Epithelial cell of prostate (primary cell): Measurements from ENCODE around the gene FAM170B.

ENCODE experiments used
- DNase-seq: peaks from one replicate; pipeline ENCODE4 v3.0.0-alpha.2; 2011; ENCODE audit warnings: low read depth, low spot score
- H3K27ac ChIP-seq: fragments of 450-650 bp; 2 replicates; pipeline ENCODE4 v1.5.1; 2017; ENCODE audit warnings: mild to moderate bottlenecking

The FAM170B gene

GRCh38 chr10:49131507-49132361 is 2.1 kb downstream of the FAM170B start:
- H3K27ac ChIP-seq: no peak overlapping the region
- DNase-seq: no peak

- H3K27ac ChIP-seq: no peak overlapping the region
- DNase-seq: no peak
These were observed 4.4 kb downstream of the FAM170B start for GRCh38 chr10:49129376-49129775.

- H3K27ac ChIP-seq: no peak overlapping the region
These were observed 5.0 kb downstream of the FAM170B start for GRCh38 chr10:49128854-49129253.

GRCh38 chr10:49123981-49124950 is 9.6 kb downstream of the FAM170B start:
- H3K27ac ChIP-seq: no peak overlapping the region
- DNase-seq: no peak

More at GRCh38 chr10:49128854-49129253, 5.0 kb downstream of the FAM170B start:
- DNase-seq: no peak

GRCh38 chr10:49120911-49121310 is 12.9 kb downstream of the FAM170B start:
- no peak for DNase-seq
- H3K27ac ChIP-seq: no peak overlapping the region

- DNase-seq: peak; percentile 6
- no peak overlapping the region for H3K27ac ChIP-seq
These were observed 14.1 kb downstream of the FAM170B start for GRCh38 chr10:49119746-49120145.

GRCh38 chr10:49118430-49119074 is 15.3 kb downstream of the FAM170B start:
- no peak for DNase-seq
- no peak overlapping the region for H3K27ac ChIP-seq

- H3K27ac ChIP-seq: no peak overlapping the region
- no peak for DNase-seq
These were observed 16.3 kb downstream of the FAM170B start for GRCh38 chr10:49117376-49118070.

- H3K27ac ChIP-seq: no peak overlapping the region
- no peak for DNase-seq
These were observed 17.1 kb downstream of the FAM170B start for GRCh38 chr10:49116509-49117375.

GRCh38 chr10:49115796-49116508 is 17.9 kb downstream of the FAM170B start:
- DNase-seq: no peak
- H3K27ac ChIP-seq: no peak overlapping the region

GRCh38 chr10:49115015-49115795 is 18.6 kb downstream of the FAM170B start, which contains the start of gene VSTM4:
Gene VSTM4, minus strand, starts transcription at chr10:49115522. Its CDS starts 37 bp downstream, at chr10:49115485.
- H3K27ac ChIP-seq: no peak within 1 kb of the TSS
- no peak for DNase-seq

- no peak for DNase-seq
- no peak overlapping the region for H3K27ac ChIP-seq
These were observed 19.2 kb downstream of the FAM170B start for GRCh38 chr10:49114718-49115014.

- no peak for DNase-seq
- no peak overlapping the region for H3K27ac ChIP-seq
These were observed 20.1 kb downstream of the FAM170B start for GRCh38 chr10:49113741-49114141.

- H3K27ac ChIP-seq: no peak overlapping the region
These were observed 21.0 kb downstream of the FAM170B start for GRCh38 chr10:49112851-49113250.

GRCh38 chr10:49112098-49112497 is 21.7 kb downstream of the FAM170B start:
- H3K27ac ChIP-seq: no peak overlapping the region
- no peak for DNase-seq

More at GRCh38 chr10:49112851-49113250, 21.0 kb downstream of the FAM170B start:
- DNase-seq: no peak

- no peak for DNase-seq
- H3K27ac ChIP-seq: no peak overlapping the region
These were observed 22.5 kb downstream of the FAM170B start for GRCh38 chr10:49111320-49111698.

- no peak overlapping the region for H3K27ac ChIP-seq
- DNase-seq: no peak
These were observed 23.0 kb downstream of the FAM170B start for GRCh38 chr10:49110684-49111319.
